Retinal pigment epithelial cell (primary cell): ENCODE data around the gene TPD52L1.

Experiments used
- DNase-seq: peaks from one replicate; pipeline ENCODE4 v3.0.0-alpha.2; 2010; ENCODE audit warnings: low read depth
- H3K4me3 ChIP-seq: 2 replicates; pipeline ENCODE4 v1.5.1; 2011; ENCODE audit warnings: mild to moderate bottlenecking, low read length, control low read depth, moderate library complexity
- CTCF ChIP-seq: conservative IDR thresholded peaks from 2 replicates; pipeline ENCODE4 v1.5.1; 2011; ENCODE audit warnings: low read depth, low read length, control low read depth, inconsistent platforms

The TPD52L1 gene

GRCh38 chr6:125138083-125138482 lies 15.5 kb upstream of the TPD52L1 start:
- H3K4me3 ChIP-seq = no peak overlapping the region
- DNase-seq = no peak
- no peak for TF ChIP-seq CTCF

GRCh38 chr6:125140808-125141207 lies 12.8 kb upstream of the TPD52L1 start:
- TF ChIP-seq CTCF = no peak
- no peak for DNase-seq
- no peak overlapping the region for H3K4me3 ChIP-seq

GRCh38 chr6:125142618-125143017 lies 11.0 kb upstream of the TPD52L1 start:
- no peak for DNase-seq
- TF ChIP-seq CTCF = no peak
- no peak overlapping the region for H3K4me3 ChIP-seq

- H3K4me3 ChIP-seq = no peak overlapping the region
- no peak for DNase-seq
- TF ChIP-seq CTCF = no peak
Observed at GRCh38 chr6:125144822-125145221, 8.8 kb upstream of the TPD52L1 start.

GRCh38 chr6:125149256-125150144 lies 4.1 kb upstream of the TPD52L1 start:
- no peak overlapping the region for H3K4me3 ChIP-seq
- DNase-seq = peak; percentile 71
- no peak for TF ChIP-seq CTCF

GRCh38 chr6:125151700-125152099 lies 1.9 kb upstream of the TPD52L1 start:
- no peak for DNase-seq
- no peak for TF ChIP-seq CTCF
- H3K4me3 ChIP-seq = no peak overlapping the region
